ENCODE measurements around the gene NR1D1. TPM values are rescaled to one million over a fixed set of nuclear protein-coding genes. Genes with fewer than 3 reads are reported as not detected.
A peak's percentile ranks its signal among the peaks of the same experiment; 100 is the strongest.

Gene NR1D1
- total and polyA plus RNA-seq, 2 of the 13 experiments (the other 11 are each of a cell fraction or from before 2014, with no cell fraction given): 2.1 to 2.7 TPM

- TF ChIP-seq GLI4 (CRISPR knock-in tag; IDR thresholded peaks at IDR 0.05; ENCODE audit: borderline replicate concordance): no peak; the same call in 1 of the 2 replicates
- TF ChIP-seq ZNF616 (CRISPR knock-in tag; IDR thresholded peaks at IDR 0.05; ENCODE audit: low read depth): no peak
- peak; percentile 80 for TF ChIP-seq ZBED4 (CRISPR knock-in tag; IDR thresholded peaks at IDR 0.05; ENCODE audit: borderline replicate concordance)
- TF ChIP-seq ZBTB39 (CRISPR knock-in tag; IDR thresholded peaks at IDR 0.05): peak; percentile 45; the same call in 1 of the 2 replicates
- no peak for TF ChIP-seq ZNF337 (CRISPR knock-in tag; IDR thresholded peaks at IDR 0.05; ENCODE audit: borderline replicate concordance, low read depth)
- TF ChIP-seq EHMT2 (IDR thresholded peaks at IDR 0.05; ENCODE audit: borderline replicate concordance, low read depth, low read length): peak; percentile 58; the same call in 1 of the 2 replicates
- peak; percentile 80 for TF ChIP-seq ZSCAN9 (CRISPR knock-in tag; IDR thresholded peaks at IDR 0.05; ENCODE audit: borderline replicate concordance)
- peak; percentile 49; the same call in 1 of the 2 replicates for TF ChIP-seq SP4 (CRISPR knock-in tag; IDR thresholded peaks at IDR 0.05)
- TF ChIP-seq ZFP36L1 (CRISPR knock-in tag; IDR thresholded peaks at IDR 0.05): no peak
- TF ChIP-seq FOXA1 (IDR thresholded peaks at IDR 0.05): no peak
- TF ChIP-seq FOXA1 (CRISPR knock-in tag; IDR thresholded peaks at IDR 0.05): peak; percentile 52
- peak; percentile 32; the same call in 1 of the 2 replicates for TF ChIP-seq ZNF652 (CRISPR knock-in tag; IDR thresholded peaks at IDR 0.05; ENCODE audit: borderline replicate concordance, low read depth)
- TF ChIP-seq ZNF350 (CRISPR knock-in tag; IDR thresholded peaks at IDR 0.05; ENCODE audit: borderline replicate concordance, low read depth): peak; percentile 84
- TF ChIP-seq RXRA (CRISPR knock-in tag; IDR thresholded peaks at IDR 0.05): peak; percentile 94
- TF ChIP-seq GATA4 (IDR thresholded peaks at IDR 0.05; ENCODE audit: borderline replicate concordance, low read depth): no peak
- TF ChIP-seq ZNF724P (CRISPR knock-in tag; IDR thresholded peaks at IDR 0.05; ENCODE audit: borderline replicate concordance): peak; percentile 46; the same call in 1 of the 2 replicates
- TF ChIP-seq XRCC5 (optimal IDR thresholded peaks at IDR 0.05; ENCODE audit: low read length): peak; percentile 92
- 0 out of 2 replicates have a peak, but pooled peaks have one; percentile 30 for TF ChIP-seq ZBTB20 (CRISPR knock-in tag; IDR thresholded peaks at IDR 0.05; ENCODE audit: borderline replicate concordance, low read depth)
- peak; percentile 74 for TF ChIP-seq GATAD2A (CRISPR knock-in tag; IDR thresholded peaks at IDR 0.05)
- peak; percentile 17; the same call in 1 of the 2 replicates for TF ChIP-seq NFKBIZ (CRISPR knock-in tag; IDR thresholded peaks at IDR 0.05)
- no peak; the same call in 1 of the 2 replicates for TF ChIP-seq ZNF816 (CRISPR knock-in tag; IDR thresholded peaks at IDR 0.05; ENCODE audit: borderline replicate concordance)
- no peak for TF ChIP-seq TBL1XR1 (IDR thresholded peaks at IDR 0.05; ENCODE audit: borderline replicate concordance, low read length, partially characterized antibody)
- peak; percentile 23 for TF ChIP-seq RBM22 (optimal IDR thresholded peaks at IDR 0.05; ENCODE audit: low read length)
- peak; percentile 51 for TF ChIP-seq FOXK1 (CRISPR knock-in tag; IDR thresholded peaks at IDR 0.05; ENCODE audit: borderline replicate concordance, low read depth)
Observed at GRCh38 chr17:40111221-40112128, 11.1 kb upstream of the NR1D1 start (continued).
